Mononuclear cell (primary cell): Measurements from ENCODE around the gene VPS29. TPM values are rescaled to one million over a fixed set of nuclear protein-coding genes. Genes with fewer than 3 reads are reported as not detected.

Source experiments
- total RNA-seq: library from RNA; depleted of rRNA; stranded (reverse); fragments of >200 nt; gene quantifications from one replicate; pipeline ENCODE4 v1.2.3, GENCODE V29; 2012

VPS29 gene
- total RNA-seq, 1 donor: 46.0 TPM

Other genes with a start within 250 kb of the VPS29 start
- 71.7 TPM for gene ATP2A2, start 220.9 kb downstream of the VPS29 start, total RNA-seq
- gene ANAPC7, start 98.4 kb downstream of the VPS29 start, total RNA-seq: 16.2 TPM
- 635 TPM for gene ARPC3, start 51.8 kb downstream of the VPS29 start, total RNA-seq
- 3.6 TPM for gene GPN3, start 33.9 kb downstream of the VPS29 start, total RNA-seq
- 9.0 TPM for gene FAM216A, start 33.3 kb downstream of the VPS29 start, total RNA-seq
- gene RAD9B, start 220 bp upstream of the VPS29 start, total RNA-seq: 0.94 TPM
- gene PPTC7, start 81.2 kb upstream of the VPS29 start, total RNA-seq: 56.8 TPM
- gene TCTN1, start 112.0 kb upstream of the VPS29 start, total RNA-seq: 7.9 TPM
- gene HVCN1, start 187.0 kb upstream of the VPS29 start, total RNA-seq: 18.5 TPM
- 158 TPM for gene PPP1CC, start 240.8 kb upstream of the VPS29 start, total RNA-seq